ENCODE data around the gene IFNGR1. TPM values are rescaled to one million over a fixed set of nuclear protein-coding genes. Genes with fewer than 3 reads are reported as not detected.

The IFNGR1 gene
- total and polyA plus RNA-seq, 2 of the 13 experiments (the other 11 are each of a cell fraction or from before 2014, with no cell fraction given), result 82.8 to 87.8 TPM

GRCh38 chr6:137160763-137161162 is 58.4 kb downstream of the IFNGR1 start:
- no peak for TF ChIP-seq ATF7-NPFF (CRISPR knock-in tag; IDR thresholded peaks at IDR 0.05; ENCODE audit: low read depth)
- TF ChIP-seq SIN3B (IDR thresholded peaks at IDR 0.05; ENCODE audit: low read length), result no peak
- no peak overlapping the region for H3K4me2 ChIP-seq (ENCODE audit: low read depth, low read length)
- intact Hi-C loops (cut with micrococcal nuclease; ENCODE audit: unreplicated experiment), result no loop called here
- no peak overlapping the region for H2AFZ ChIP-seq (ENCODE audit: low read length)
- H3K9ac ChIP-seq (ENCODE audit: insufficient read depth, low read depth, low read length), result no peak overlapping the region
- no peaks in the 10 kb centered on the region for H3K4me1 ChIP-seq (ENCODE audit: insufficient read depth, low read length)
- H4K20me1 ChIP-seq (ENCODE audit: insufficient read depth, low read length), result no peaks in the 10 kb centered on the region
- ChIA-PET CTCF (ENCODE audit: low intra/inter-chr PET ratio, low total read pairs) (no interaction called here), POLR2A (no interaction called here)
- H3K27me3 ChIP-seq (ENCODE audit: control insufficient read depth in 1 of 2, insufficient read depth in 2 of 2, low read length in 2 of 2), result peaks cover 0 to 14% of the 10 kb centered on the region in 2 experiments; a peak in 3 of 5 replicates
- in situ Hi-C loops (cut with HindIII; ENCODE audit: extremely low pct_ligation_motif_present, low pct_unique_long_range_greater_than_20kb), result no loop called here
- ATAC-seq (no peak), DNase-seq (ENCODE audit: low spot score) (no peak), FAIRE-seq (no peak)
- H3K27ac ChIP-seq (ENCODE audit: extremely low read length, insufficient read depth, low read length), result no peak overlapping the region
- BruUV-seq (replicated peaks), result no TSS peak
- peaks cover 14% of the 10 kb centered on the region for H3K9me3 ChIP-seq (ENCODE audit: low read length)
- no peaks in the 10 kb centered on the region for H3K79me2 ChIP-seq (ENCODE audit: insufficient read depth, low read length)
- WGBS (ENCODE audit: low lambda C conversion rate), result 7% methylated on average over 3 of the region's 3 CpGs
- H3K4me3 ChIP-seq (replicated peaks in 1 of 3; ENCODE audit: insufficient read depth in 1 of 3, low read depth in 2 of 3, low read length in 3 of 3), result no peak overlapping the region
- H3K36me3 ChIP-seq (replicated peaks in 1 of 2; ENCODE audit: control insufficient read depth in 1 of 2, insufficient read depth in 2 of 2, low read length in 2 of 2), result no peaks in the 10 kb centered on the region

- Histone ChIP-seq H3K9ac (ENCODE audit: insufficient read depth, low read depth, low read length) (no peak overlapping the region), H4K20me1 (ENCODE audit: insufficient read depth, low read length) (no peaks in the 10 kb centered on the region), H3K27me3 (ENCODE audit: control insufficient read depth in 1 of 2, insufficient read depth in 2 of 2, low read length in 2 of 2) (peaks cover 0 to 14% of the 10 kb centered on the region in 2 experiments; a peak in 3 of 5 replicates), H3K36me3 (replicated peaks in 1 of 2; ENCODE audit: control insufficient read depth in 1 of 2, insufficient read depth in 2 of 2, low read length in 2 of 2) (no peaks in the 10 kb centered on the region), H3K27ac (ENCODE audit: extremely low read length, insufficient read depth, low read length) (no peak overlapping the region), H3K79me2 (ENCODE audit: insufficient read depth, low read length) (no peaks in the 10 kb centered on the region), H3K4me3 (replicated peaks in 1 of 3; ENCODE audit: insufficient read depth in 1 of 3, low read depth in 2 of 3, low read length in 3 of 3) (no peak overlapping the region), H2AFZ (ENCODE audit: low read length) (no peak overlapping the region), H3K9me3 (ENCODE audit: low read length) (peaks cover 14% of the 10 kb centered on the region), H3K4me2 (ENCODE audit: low read depth, low read length) (no peak overlapping the region), H3K4me1 (ENCODE audit: insufficient read depth, low read length) (no peaks in the 10 kb centered on the region)
- intact Hi-C loops (cut with micrococcal nuclease; ENCODE audit: unreplicated experiment) (no loop called here), in situ Hi-C loops (cut with HindIII; ENCODE audit: extremely low pct_ligation_motif_present, low pct_unique_long_range_greater_than_20kb) (no loop called here)
- BruUV-seq (replicated peaks), result no TSS peak
- DNase-seq (ENCODE audit: low spot score) (no peak), FAIRE-seq (no peak), ATAC-seq (no peak)
- CTCF ChIA-PET (ENCODE audit: low intra/inter-chr PET ratio, low total read pairs), result no interaction called here
- TF ChIP-seq SAP130 (CRISPR knock-in tag; IDR thresholded peaks at IDR 0.05; ENCODE audit: low read depth) (no peak), ARID2 (CRISPR knock-in tag; IDR thresholded peaks at IDR 0.05; ENCODE audit: borderline replicate concordance) (no peak), ZNF281 (CRISPR knock-in tag; IDR thresholded peaks at IDR 0.05; ENCODE audit: borderline replicate concordance) (no peak), THRA (CRISPR knock-in tag; IDR thresholded peaks at IDR 0.05; ENCODE audit: borderline replicate concordance) (no peak), PRDM10 (CRISPR knock-in tag; IDR thresholded peaks at IDR 0.05; ENCODE audit: low read depth) (no peak)
- POLR2A ChIA-PET, result no interaction called here
Observed at GRCh38 chr6:137159912-137160311, 59.3 kb downstream of the IFNGR1 start.

Measured in HepG2 (cell line).